Astrocyte (in vitro differentiated cells and primary cell): ENCODE results near the gene FAM13A. TPM values are rescaled to one million over a fixed set of nuclear protein-coding genes. Genes with fewer than 3 reads are reported as not detected.

Experiments
- DNase-seq: peaks from one replicate; pipeline ENCODE4 v3.0.0-alpha.2; 2010; ENCODE audit warnings: low read depth
- FAIRE-seq: peaks from 2 replicates; lab custom pipeline; 2011; peaks lifted over from hg19 to GRCh38; lab: Jason Lieb, UNC
- H2AFZ ChIP-seq: 2 replicates; pipeline ENCODE4 v1.6.0; 2012; ENCODE audit warnings: low read depth, low read length, inconsistent platforms
- H3K27ac ChIP-seq: 2 replicates; pipeline ENCODE4 v1.5.1; 2011; ENCODE audit warnings: low read depth, low read length, inconsistent platforms
- H3K27me3 ChIP-seq: 2 replicates; pipeline ENCODE4 v1.6.0; 2011; ENCODE audit warnings: low read length, inconsistent platforms; ENCODE audit not compliant: insufficient read depth
- H3K36me3 ChIP-seq: 2 replicates; pipeline ENCODE4 v1.5.1; 2011; ENCODE audit warnings: low read length, inconsistent platforms; ENCODE audit not compliant: insufficient read depth
- H3K4me1 ChIP-seq: 2 replicates; pipeline ENCODE4 v1.5.1; 2011; ENCODE audit warnings: low read length, inconsistent platforms; ENCODE audit not compliant: insufficient read depth
- H3K4me2 ChIP-seq: 2 replicates; pipeline ENCODE4 v1.6.0; 2012; ENCODE audit warnings: low read length, inconsistent platforms
- H3K4me3 ChIP-seq: 2 replicates; pipeline ENCODE4 v1.5.1; 2011; ENCODE audit warnings: low read depth, mild to moderate bottlenecking, low read length, inconsistent platforms; ENCODE audit not compliant: insufficient read depth
- H3K79me2 ChIP-seq: 2 replicates; pipeline ENCODE4 v1.6.0; 2012; ENCODE audit warnings: mild to moderate bottlenecking, low read length, inconsistent platforms; ENCODE audit not compliant: insufficient read depth
- H3K9ac ChIP-seq: 2 replicates; pipeline ENCODE4 v1.6.0; 2012; ENCODE audit warnings: mild to moderate bottlenecking, low read length, inconsistent platforms
- H3K9me3 ChIP-seq: 2 replicates; pipeline ENCODE4 v1.5.1; 2012; ENCODE audit warnings: low read depth, mild to moderate bottlenecking, low read length, inconsistent platforms; ENCODE audit not compliant: insufficient read depth
- H4K20me1 ChIP-seq: 2 replicates; pipeline ENCODE4 v1.6.0; 2012; ENCODE audit warnings: low read length, inconsistent platforms; ENCODE audit not compliant: insufficient read depth
- H3K27ac Mint-ChIP-seq: one replicate; pipeline ENCODE4 v1.8.0; 2021; ENCODE audit warnings: mild to moderate bottlenecking, mixed read lengths; ENCODE audit not compliant: unreplicated experiment
- H3K27me3 Mint-ChIP-seq: one replicate; pipeline ENCODE4 v1.8.0; 2021; ENCODE audit warnings: low read depth, mixed read lengths; ENCODE audit not compliant: unreplicated experiment
- H3K36me3 Mint-ChIP-seq: one replicate; pipeline ENCODE4 v1.8.0; 2021; ENCODE audit warnings: low read depth, mixed read lengths; ENCODE audit not compliant: unreplicated experiment
- H3K4me1 Mint-ChIP-seq: one replicate; pipeline ENCODE4 v1.8.0; 2021; ENCODE audit warnings: low read depth, mixed read lengths; ENCODE audit not compliant: unreplicated experiment
- H3K4me3 Mint-ChIP-seq: one replicate; pipeline ENCODE4 v1.8.0; 2021; ENCODE audit warnings: mild to moderate bottlenecking, moderate library complexity, mixed read lengths; ENCODE audit not compliant: unreplicated experiment
- H3K9me3 Mint-ChIP-seq: one replicate; pipeline ENCODE4 v1.8.0; 2021; ENCODE audit warnings: mild to moderate bottlenecking, mixed read lengths; ENCODE audit not compliant: unreplicated experiment
- CTCF ChIP-seq: IDR thresholded peaks from 2 replicates; pipeline ENCODE4 v1.5.1; 2011; ENCODE audit warnings: low read depth, mild to moderate bottlenecking, inconsistent platforms, low read length, moderate library complexity; ENCODE audit not compliant: insufficient read depth
- EZH2 ChIP-seq: IDR thresholded peaks from 2 replicates; pipeline ENCODE4 v1.6.1; 2012; ENCODE audit warnings: mild to moderate bottlenecking, low read length, inconsistent platforms; ENCODE audit not compliant: insufficient read depth
- total RNA-seq: library from RNA; stranded (reverse); gene quantifications from 2 replicates; pipeline ENCODE4 v1.2.1, GENCODE V29; 2021

Gene FAM13A
- total RNA-seq, 1 donor from 2014 or later, result 12.0 TPM

GRCh38 chr4:88940506-88940905, 116.5 kb downstream of the FAM13A start:
- Mint-ChIP-seq H3K4me3 (no peak overlapping the region), H3K27ac (no peak overlapping the region), H3K4me1 (peaks cover 1% of the 10 kb centered on the region), H3K9me3 (no peaks in the 10 kb centered on the region), H3K36me3 (no peaks in the 10 kb centered on the region), H3K27me3 (no peaks in the 10 kb centered on the region)
- no peaks in the 10 kb centered on the region for H4K20me1 ChIP-seq
- no peak for TF ChIP-seq CTCF
- no peak for TF ChIP-seq EZH2
- H3K9ac ChIP-seq, result no peak overlapping the region
- H3K4me1 ChIP-seq, result peaks cover 23% of the 10 kb centered on the region
- H3K9me3 ChIP-seq, result no peaks in the 10 kb centered on the region
- no peak for DNase-seq
- no peak for FAIRE-seq
- no peak overlapping the region for H2AFZ ChIP-seq
- no peak overlapping the region for H3K27ac ChIP-seq
- no peak overlapping the region for H3K4me2 ChIP-seq
- H3K4me3 ChIP-seq, result no peak overlapping the region
- no peaks in the 10 kb centered on the region for H3K27me3 ChIP-seq
- H3K79me2 ChIP-seq, result no peaks in the 10 kb centered on the region
- H3K36me3 ChIP-seq, result no peaks in the 10 kb centered on the region

GRCh38 chr4:88939697-88940096, 117.3 kb downstream of the FAM13A start:
- H3K4me1 ChIP-seq, result peaks cover 23% of the 10 kb centered on the region
- Mint-ChIP-seq H3K4me3 (no peak overlapping the region), H3K27ac (no peak overlapping the region), H3K9me3 (no peaks in the 10 kb centered on the region), H3K27me3 (no peaks in the 10 kb centered on the region), H3K36me3 (no peaks in the 10 kb centered on the region), H3K4me1 (peaks cover 1% of the 10 kb centered on the region)
- H3K9ac ChIP-seq, result no peak overlapping the region
- no peak overlapping the region for H3K27ac ChIP-seq
- no peaks in the 10 kb centered on the region for H3K79me2 ChIP-seq
- no peak for TF ChIP-seq EZH2
- no peak for TF ChIP-seq CTCF
- no peak for FAIRE-seq
- peak; percentile 88 for DNase-seq
- H3K4me3 ChIP-seq, result no peak overlapping the region
- H3K36me3 ChIP-seq, result no peaks in the 10 kb centered on the region
- H3K9me3 ChIP-seq, result no peaks in the 10 kb centered on the region
- H3K4me2 ChIP-seq, result no peak overlapping the region
- H2AFZ ChIP-seq, result no peak overlapping the region
- H4K20me1 ChIP-seq, result no peaks in the 10 kb centered on the region
- no peaks in the 10 kb centered on the region for H3K27me3 ChIP-seq

- Histone ChIP-seq H2AFZ (no peak overlapping the region), H3K27me3 (no peaks in the 10 kb centered on the region), H3K79me2 (no peaks in the 10 kb centered on the region), H4K20me1 (no peaks in the 10 kb centered on the region), H3K4me1 (peaks cover 23% of the 10 kb centered on the region), H3K27ac (peak overlapping the region; percentile 50), H3K9me3 (no peaks in the 10 kb centered on the region), H3K36me3 (no peaks in the 10 kb centered on the region), H3K4me3 (no peak overlapping the region), H3K4me2 (peak overlapping the region; percentile 42), H3K9ac (no peak overlapping the region)
- no peak overlapping the region for H3K27ac Mint-ChIP-seq
- H3K4me1 Mint-ChIP-seq, result peaks cover 3% of the 10 kb centered on the region
- peak; percentile 47 for FAIRE-seq
- TF ChIP-seq CTCF (no peak), EZH2 (no peak)
- no peaks in the 10 kb centered on the region for H3K9me3 Mint-ChIP-seq
- H3K36me3 Mint-ChIP-seq, result no peaks in the 10 kb centered on the region
- no peaks in the 10 kb centered on the region for H3K27me3 Mint-ChIP-seq
- peak; percentile 93 for DNase-seq
- no peak overlapping the region for H3K4me3 Mint-ChIP-seq
Measured at GRCh38 chr4:88938138-88938537, 118.8 kb downstream of the FAM13A start.
